Endothelial cell of umbilical vein (primary cell): ENCODE results near the gene COL21A1. TPM values are rescaled to one million over a fixed set of nuclear protein-coding genes. Genes with fewer than 3 reads are reported as not detected.

ENCODE experiments used
- BruUV-seq: library from RNA; stranded (reverse); fragments of 400-500 nt; replicated peaks from 2 replicates; lab custom pipeline; 2021; lab: Mats Ljungman, UMichigan
- CTCF ChIA-PET: fragments of 300-600, 350-600 bp; sonication (Branson Sonifier 250); formaldehyde crosslinking; loops from one replicate; lab custom pipeline; 2021; ENCODE audit warnings: antibody characterized with exemption, inconsistent platforms; lab: Charles Lee
- POLR2A ChIA-PET: fragments of 300-600, 350-600 bp; sonication (Branson Sonifier 250); formaldehyde crosslinking; loops from one replicate; lab custom pipeline; 2021; ENCODE audit warnings: antibody characterized with exemption, inconsistent platforms; lab: Charles Lee
- DNase-seq: peaks from one replicate; pipeline ENCODE4 v3.0.0-alpha.2; 2011; ENCODE audit warnings: low read depth, low spot score
- FAIRE-seq: peaks from 2 replicates; lab custom pipeline; 2011; peaks lifted over from hg19 to GRCh38; lab: Jason Lieb, UNC
- H2AFZ ChIP-seq: 2 replicates; pipeline ENCODE4 v1.6.0; 2012; ENCODE audit warnings: low read depth, low read length, control low read depth, inconsistent platforms
- H3K27ac ChIP-seq: 2 replicates; pipeline ENCODE4 v1.5.1; 2011; ENCODE audit warnings: low read depth, mild to moderate bottlenecking, control low read depth, low read length, moderate library complexity; ENCODE audit not compliant: insufficient read depth
- H3K27me3 ChIP-seq, 2 experiments: 2 replicates each; pipeline versions ENCODE4 v1.6.0 to v1.6.1; 2011; ENCODE audit warnings: low read length in 2 of 2, mixed read lengths in 1 of 2; ENCODE audit not compliant: control insufficient read depth in 2 of 2, insufficient read depth in 2 of 2
- H3K36me3 ChIP-seq, 2 experiments: 2 replicates in 1 of 2; 3 replicates in 1 of 2; pipeline ENCODE4 v1.5.1; 2011; ENCODE audit warnings: low read length in 2 of 2, mild to moderate bottlenecking in 1 of 2, moderate library complexity in 1 of 2; ENCODE audit not compliant: control insufficient read depth in 2 of 2, insufficient read depth in 2 of 2; ENCODE audit errors: extremely low read depth in 1 of 2
- H3K4me1 ChIP-seq: 3 replicates; pipeline ENCODE4 v1.5.1; 2011; ENCODE audit warnings: mild to moderate bottlenecking, low read length; ENCODE audit not compliant: control insufficient read depth, insufficient read depth; ENCODE audit errors: extremely low read depth
- H3K4me2 ChIP-seq: 2 replicates; pipeline ENCODE4 v1.6.1; 2011; ENCODE audit warnings: low read length, control low read depth, mixed read lengths; ENCODE audit not compliant: insufficient read depth
- H3K4me3 ChIP-seq, 3 experiments: fragments of 200-600 bp in 1 of 3; sonication (generic), shearing (Covaris generic) in 1 of 3; replicated peaks in 1 of 3; 2 replicates each; pipeline ENCODE4 v1.5.1; 2011 to 2016; ENCODE audit warnings: control low read depth in 3 of 3, low read length in 3 of 3, mild to moderate bottlenecking in 2 of 3, inconsistent platforms in 1 of 3, low read depth in 1 of 3, moderate library complexity in 1 of 3; ENCODE audit not compliant: insufficient read depth in 1 of 3
- H3K79me2 ChIP-seq: 2 replicates; pipeline ENCODE4 v1.6.0; 2012; ENCODE audit warnings: low read length, inconsistent platforms; ENCODE audit not compliant: control insufficient read depth, insufficient read depth
- H3K9ac ChIP-seq: replicated peaks from 2 replicates; pipeline ENCODE3; 2011; ENCODE audit warnings: low read length, control low read depth; ENCODE audit not compliant: insufficient read depth; ENCODE audit errors: extremely low read depth
- H3K9me1 ChIP-seq: replicated peaks from 3 replicates; pipeline ENCODE4 v1.6.0; 2011; ENCODE audit warnings: mild to moderate bottlenecking, low read length; ENCODE audit not compliant: control insufficient read depth, insufficient read depth; ENCODE audit errors: extremely low read depth
- H3K9me3 ChIP-seq: replicated peaks from 2 replicates; pipeline ENCODE4 v1.5.1; 2012; ENCODE audit warnings: low read length, inconsistent platforms; ENCODE audit not compliant: control insufficient read depth, insufficient read depth
- H4K20me1 ChIP-seq: replicated peaks from 2 replicates; pipeline ENCODE3; 2011; ENCODE audit warnings: mild to moderate bottlenecking, low read length; ENCODE audit not compliant: control insufficient read depth, insufficient read depth; ENCODE audit errors: extremely low read depth
- EZH2 ChIP-seq: IDR thresholded peaks from 2 replicates; pipeline ENCODE4 v1.6.1; 2012; ENCODE audit warnings: borderline replicate concordance, low read depth, mild to moderate bottlenecking, moderate library complexity, low read length, inconsistent platforms; ENCODE audit not compliant: severe bottlenecking
- FOS ChIP-seq: IDR thresholded peaks from 2 replicates; pipeline ENCODE4 v1.6.1; 2011; ENCODE audit warnings: mild to moderate bottlenecking, low read length, moderate library complexity, borderline replicate concordance; ENCODE audit not compliant: insufficient read depth
- GATA2 ChIP-seq: IDR thresholded peaks from 2 replicates; pipeline ENCODE4 v1.7.0; 2011; ENCODE audit warnings: low read depth, mild to moderate bottlenecking, moderate library complexity, mixed read lengths, low read length; ENCODE audit not compliant: insufficient read length, insufficient read depth
- JUN ChIP-seq: IDR thresholded peaks from 2 replicates; pipeline ENCODE4 v1.6.1; 2011; ENCODE audit warnings: borderline replicate concordance, low read depth; ENCODE audit not compliant: insufficient read length, insufficient read depth
- MYC ChIP-seq: IDR thresholded peaks from one replicate; pipeline ENCODE4 v1.6.1; 2011; ENCODE audit warnings: mild to moderate bottlenecking, low read depth, low read length
- POLR2A ChIP-seq: IDR thresholded peaks from 2 replicates; pipeline ENCODE4 v1.6.1; 2012; ENCODE audit warnings: low read depth, mild to moderate bottlenecking, control low read depth, low read length
- POLR2AphosphoS5 ChIP-seq: IDR thresholded peaks from 2 replicates; pipeline ENCODE4 v1.6.1; 2012; ENCODE audit warnings: low read depth, mild to moderate bottlenecking, control low read depth, low read length, moderate library complexity; ENCODE audit not compliant: insufficient read depth
- dilution Hi-C: fragments of 300-500 bp; cut with MboI; formaldehyde crosslinking; loops from one replicate; pipeline ENCODE4 v1.15.0; 2019; ENCODE audit warnings: low sequenced_read_pairs; ENCODE audit not compliant: extremely low pct_ligation_motif_present
- intact Hi-C: fragments of 100-400 bp; cut with micrococcal nuclease; formaldehyde crosslinking; loops from one replicate; pipeline ENCODE4 v1.10.0; 2022
- polyA plus RNA-seq, 4 experiments: library from polyadenylated mRNA; depleted of rRNA in 3 of 4; stranded (reverse) in 3 of 4; unstranded in 1 of 4; fragments of >200 nt; gene quantifications; 2 replicates each; pipeline versions ENCODE4 v1.2.1 to v1.2.3, GENCODE V29; 2011 to 2012; ENCODE audit warnings: missing spikeins in 1 of 4
- total RNA-seq: library from RNA; stranded (reverse); gene quantifications from 2 replicates; pipeline ENCODE4 v1.2.3, GENCODE V29; 2021
- TF ChIP-seq, protein P1 (sequence below), 2 donors: IDR thresholded peaks; 1 replicate in 1 of 2; 2 replicates in 1 of 2; pipeline ENCODE4 v1.5.1; 2011; ENCODE audit warnings: low read length in 2 of 2, mild to moderate bottlenecking in 2 of 2, moderate library complexity in 2 of 2, control low read depth in 1 of 2, inconsistent platforms in 1 of 2, low read depth in 1 of 2; ENCODE audit not compliant: insufficient read depth in 1 of 2; ENCODE audit errors: extremely low read depth in 1 of 2
- TF ChIP-seq, protein P2 (sequence below): IDR thresholded peaks from 2 replicates; pipeline ENCODE4 v1.6.1; 2011; ENCODE audit not compliant: insufficient read depth, insufficient read length

The COL21A1 gene
- total and polyA plus RNA-seq, 2 donors (not counting 3 experiments of a cell fraction or from before 2014, with no cell fraction given): 0.22 to 1.4 TPM

DNA sequence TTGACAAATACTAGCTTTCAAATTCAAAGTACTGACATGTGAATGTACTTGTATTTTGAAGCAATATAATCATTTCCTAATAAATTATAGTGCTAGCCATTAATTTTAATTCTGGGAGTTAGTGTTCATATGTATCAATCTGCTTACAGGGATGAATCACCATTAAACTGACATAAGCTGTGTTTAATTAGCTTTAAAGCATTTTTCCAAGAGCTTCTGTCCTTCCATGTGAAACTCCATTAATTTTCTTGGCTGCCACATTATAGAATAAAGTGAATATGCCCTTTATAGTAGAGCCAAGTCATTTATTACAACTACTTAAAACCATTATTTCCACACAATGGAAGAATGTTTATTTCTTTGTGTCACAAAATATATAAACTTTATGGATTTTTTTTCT lies 150.8 kb downstream of the COL21A1 start:
- ChIA-PET CTCF (interaction anchor here (0.6 to 1.0 kb wide), 2 partner anchors 50 to 88 kb away, joined by 3 to 4 read pairs; no protein-coding TSS in a partner anchor), POLR2A (no interaction called here)
- dilution Hi-C loops: no loop called here
- Histone ChIP-seq H3K4me3 (no peak overlapping the region), H3K79me2 (no peaks in the 10 kb centered on the region), H4K20me1 (no peaks in the 10 kb centered on the region), H3K4me1 (peaks cover 13% of the 10 kb centered on the region), H3K36me3 (no peaks in the 10 kb centered on the region), H2AFZ (no peak overlapping the region), H3K27ac (no peak overlapping the region), H3K4me2 (peak overlapping the region; percentile 54), H3K9me1 (no peaks in the 10 kb centered on the region), H3K27me3 (no peaks in the 10 kb centered on the region), H3K9ac (no peak overlapping the region), H3K9me3 (no peaks in the 10 kb centered on the region)
- FAIRE-seq: no peak
- TF ChIP-seq GATA2 (no peak), POLR2A (no peak), POLR2AphosphoS5 (no peak), MYC (no peak), FOS (no peak), EZH2 (no peak), JUN (no peak)
- TF ChIP-seq, protein P1, sequence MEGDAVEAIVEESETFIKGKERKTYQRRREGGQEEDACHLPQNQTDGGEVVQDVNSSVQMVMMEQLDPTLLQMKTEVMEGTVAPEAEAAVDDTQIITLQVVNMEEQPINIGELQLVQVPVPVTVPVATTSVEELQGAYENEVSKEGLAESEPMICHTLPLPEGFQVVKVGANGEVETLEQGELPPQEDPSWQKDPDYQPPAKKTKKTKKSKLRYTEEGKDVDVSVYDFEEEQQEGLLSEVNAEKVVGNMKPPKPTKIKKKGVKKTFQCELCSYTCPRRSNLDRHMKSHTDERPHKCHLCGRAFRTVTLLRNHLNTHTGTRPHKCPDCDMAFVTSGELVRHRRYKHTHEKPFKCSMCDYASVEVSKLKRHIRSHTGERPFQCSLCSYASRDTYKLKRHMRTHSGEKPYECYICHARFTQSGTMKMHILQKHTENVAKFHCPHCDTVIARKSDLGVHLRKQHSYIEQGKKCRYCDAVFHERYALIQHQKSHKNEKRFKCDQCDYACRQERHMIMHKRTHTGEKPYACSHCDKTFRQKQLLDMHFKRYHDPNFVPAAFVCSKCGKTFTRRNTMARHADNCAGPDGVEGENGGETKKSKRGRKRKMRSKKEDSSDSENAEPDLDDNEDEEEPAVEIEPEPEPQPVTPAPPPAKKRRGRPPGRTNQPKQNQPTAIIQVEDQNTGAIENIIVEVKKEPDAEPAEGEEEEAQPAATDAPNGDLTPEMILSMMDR (IDR thresholded peaks at IDR 0.05; ENCODE audit: extremely low read depth in 1 of 2, insufficient read depth in 1 of 2, low read depth in 1 of 2, low read length in 2 of 2): no peak
- TF ChIP-seq, protein P2, sequence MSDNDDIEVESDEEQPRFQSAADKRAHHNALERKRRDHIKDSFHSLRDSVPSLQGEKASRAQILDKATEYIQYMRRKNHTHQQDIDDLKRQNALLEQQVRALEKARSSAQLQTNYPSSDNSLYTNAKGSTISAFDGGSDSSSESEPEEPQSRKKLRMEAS: no peak
- intact Hi-C loops: no loop called here
- no peak for DNase-seq
- BruUV-seq: no TSS peak
